GM12878 (cell line): Measurements from ENCODE around the gene STK10. TPM values are rescaled to one million over a fixed set of nuclear protein-coding genes. Genes with fewer than 3 reads are reported as not detected.
A peak's percentile ranks its signal among the peaks of the same experiment; 100 is the strongest.

ENCODE experiments used
- BCL3 ChIP-seq: IDR thresholded peaks from 2 replicates; pipeline ENCODE4 v1.6.1; 2011; ENCODE audit warnings: borderline replicate concordance, low read depth, mild to moderate bottlenecking, moderate library complexity, low read length; ENCODE audit not compliant: insufficient read depth, poor library complexity, severe bottlenecking
- BCLAF1 ChIP-seq: fragments of 450-650 bp; IDR thresholded peaks from 2 replicates; pipeline ENCODE4 v1.6.1; 2017; ENCODE audit warnings: antibody characterized with exemption, mild to moderate bottlenecking, moderate library complexity
- CEBPB ChIP-seq, 2 experiments: fragments of 150-350 bp in 1 of 2; IDR thresholded peaks; 2 replicates each; pipeline ENCODE4 v1.6.1; 2012 to 2014; ENCODE audit warnings: low read depth in 2 of 2, low read length in 2 of 2, borderline replicate concordance in 1 of 2, inconsistent platforms in 1 of 2
- CHD4 ChIP-seq: fragments of 200-600 bp; sonication (generic); IDR thresholded peaks from 2 replicates; pipeline ENCODE4 v1.6.1; 2016; ENCODE audit warnings: mild to moderate bottlenecking
- EP300 ChIP-seq, 2 experiments: fragments of 150-350 bp in 1 of 2; IDR thresholded peaks; 2 replicates each; pipeline ENCODE4 v1.6.1; 2011 to 2012; ENCODE audit warnings: low read depth in 2 of 2, low read length in 2 of 2, borderline replicate concordance in 1 of 2, improper control_type of control experiment in 1 of 2, inconsistent platforms in 1 of 2; ENCODE audit not compliant: control insufficient read depth in 1 of 2
- ESRRA ChIP-seq: IDR thresholded peaks from 2 replicates; pipeline ENCODE4 v1.6.1; 2012; ENCODE audit warnings: mild to moderate bottlenecking, low read length, improper control_type of control experiment
- FOXM1 ChIP-seq: IDR thresholded peaks from 2 replicates; pipeline ENCODE4 v1.6.1; 2012; ENCODE audit warnings: low read depth, mild to moderate bottlenecking, inconsistent platforms, low read length, moderate library complexity
- HCFC1 ChIP-seq: fragments of 150-350 bp; IDR thresholded peaks from 2 replicates; pipeline ENCODE4 v1.6.1; 2014; ENCODE audit warnings: low read length
- HDAC2 ChIP-seq: fragments of 200-600 bp; sonication (generic); IDR thresholded peaks from 2 replicates; pipeline ENCODE4 v1.6.1; 2017
- MTA2 ChIP-seq: fragments of 450-650 bp; IDR thresholded peaks from 2 replicates; pipeline ENCODE4 v1.6.1; 2016; ENCODE audit warnings: low read depth, mild to moderate bottlenecking, moderate library complexity
- MTA3 ChIP-seq: IDR thresholded peaks from 2 replicates; pipeline ENCODE4 v1.6.1; 2012; ENCODE audit warnings: low read length, inconsistent platforms, borderline replicate concordance
- POU2F2 ChIP-seq: IDR thresholded peaks from 3 replicates; pipeline ENCODE4 v1.6.1; 2011; ENCODE audit warnings: low read depth, mild to moderate bottlenecking, low read length, borderline replicate concordance
- RCOR1 ChIP-seq: conservative IDR thresholded peaks from 2 replicates; pipeline ENCODE4 v1.6.1; 2012; ENCODE audit warnings: low read depth, low read length, improper control_type of control experiment
- RELB ChIP-seq: fragments of 450-650 bp; IDR thresholded peaks from 2 replicates; pipeline ENCODE4 v1.6.1; 2017; ENCODE audit warnings: low read depth, mild to moderate bottlenecking, moderate library complexity
- REST ChIP-seq: IDR thresholded peaks from 2 replicates; pipeline ENCODE4 v1.6.1; 2012; ENCODE audit warnings: mild to moderate bottlenecking, low read depth, low read length
- RUNX3 ChIP-seq: IDR thresholded peaks from 2 replicates; pipeline ENCODE4 v1.6.1; 2012; ENCODE audit warnings: low read length, inconsistent platforms
- SIN3A ChIP-seq: IDR thresholded peaks from 2 replicates; pipeline ENCODE4 v1.6.1; 2012; ENCODE audit warnings: low read depth, low read length, improper control_type of control experiment
- SIX5 ChIP-seq: IDR thresholded peaks from 2 replicates; pipeline ENCODE4 v1.6.1; 2011; ENCODE audit warnings: mild to moderate bottlenecking, low read depth, low read length, moderate library complexity; ENCODE audit not compliant: severe bottlenecking
- SMAD5 ChIP-seq: IDR thresholded peaks from 2 replicates; pipeline ENCODE4 v1.6.1; 2016; ENCODE audit warnings: antibody characterized with exemption, low read depth
- SPI1 ChIP-seq: IDR thresholded peaks from 2 replicates; pipeline ENCODE4 v1.6.1; 2011; ENCODE audit warnings: low read depth, mild to moderate bottlenecking, low read length, moderate library complexity, borderline replicate concordance; ENCODE audit not compliant: insufficient read depth
- ZNF207 ChIP-seq: fragments of 450-650 bp; IDR thresholded peaks from 2 replicates; pipeline ENCODE4 v1.6.1; 2014; ENCODE audit warnings: antibody characterized with exemption, mild to moderate bottlenecking, borderline replicate concordance
- polyA plus RNA-seq, 11 experiments: library from polyadenylated mRNA; depleted of rRNA in 4 of 11; unstranded in 6 of 11; stranded (reverse) in 5 of 11; fragments of >200 nt; fragmentation: Nextera tagmentation in 4 of 11; fragmentation: Illumina TruSeq in 1 of 11; extraction: Ambion mirVana in 4 of 11; extraction: Trizol in 1 of 11; gene quantifications; 1 replicate in 1 of 11; 2 replicates in 10 of 11; pipeline versions ENCODE4 v1.2.1 to v1.2.3, GENCODE V29; 2011 to 2016; ENCODE audit warnings: inconsistent platforms in 2 of 11, missing spikeins in 2 of 11, low read depth in 1 of 11
- total RNA-seq, 4 experiments: library from RNA; depleted of rRNA in 3 of 4; stranded (reverse); fragments of >200 nt in 3 of 4; fragmentation: Illumina TruSeq in 1 of 4; extraction: Trizol in 1 of 4; gene quantifications; 2 replicates each; pipeline versions ENCODE4 v1.2.1 to v1.2.3, GENCODE V29; 2013 to 2021

STK10 gene
- total and polyA plus RNA-seq, 10 of the 15 experiments (the other 5 are each of a cell fraction or from before 2014, with no cell fraction given): 14.2 to 96.4 (median 50.6) TPM

GRCh38 chr5:172106511-172107356 lies 81.3 kb downstream of the STK10 start (continued):
- TF ChIP-seq REST (no peak), CHD4 (no peak), POU2F2 (no peak), FOXM1 (no peak), ZNF207 (no peak), ESRRA (no peak), HDAC2 (no peak), CEBPB (IDR thresholded peaks at IDR 0.05; ENCODE audit: borderline replicate concordance in 1 of 2, low read depth in 2 of 2, low read length in 2 of 2) (no peak), SPI1 (no peak), RELB (0 out of 2 replicates have a peak, but pooled peaks have one; percentile 29), MTA3 (no peak), SIX5 (no peak), SMAD5 (no peak), RCOR1 (no peak), MTA2 (no peak), BCLAF1 (no peak), SIN3A (no peak), BCL3 (no peak), EP300 (IDR thresholded peaks at IDR 0.05; ENCODE audit: borderline replicate concordance in 1 of 2, control insufficient read depth in 1 of 2, low read depth in 2 of 2, low read length in 2 of 2) (no peak), RUNX3 (no peak), HCFC1 (no peak)
